GM18507 (cell line): Measurements from ENCODE around the gene DPYD.
A peak's percentile ranks its signal among the peaks of the same experiment; 100 is the strongest.

ENCODE experiments used
- DNase-seq: peaks from one replicate; pipeline ENCODE4 v3.0.0; 2011; ENCODE audit warnings: low read depth; ENCODE audit not compliant: insufficient read length; ENCODE audit errors: extremely low spot score
- FAIRE-seq: peaks from 2 replicates; lab custom pipeline; 2011; peaks lifted over from hg19 to GRCh38; lab: Jason Lieb, UNC

DPYD gene

DNA sequence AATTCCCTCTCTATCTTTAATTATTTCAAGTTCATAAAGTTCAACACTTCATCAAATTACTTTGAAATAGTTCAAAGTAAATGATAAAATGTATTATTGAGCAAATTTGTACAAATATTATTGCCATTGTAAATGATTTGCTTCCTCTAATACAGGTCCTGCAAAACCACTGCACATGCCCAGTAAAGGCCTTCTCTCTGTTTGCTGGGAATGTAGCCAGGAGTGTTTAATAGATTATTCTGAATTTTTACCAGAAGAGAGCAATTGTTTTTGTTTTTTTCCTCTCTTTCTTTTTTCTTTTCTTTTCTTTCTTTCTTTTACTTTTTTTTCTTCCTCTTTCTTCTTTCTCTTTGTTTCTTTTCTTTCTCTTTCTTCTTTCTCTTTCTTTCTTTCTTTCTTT is 713.0 kb downstream of the DPYD start:
- no peak for DNase-seq
- FAIRE-seq: no peak

DNA sequence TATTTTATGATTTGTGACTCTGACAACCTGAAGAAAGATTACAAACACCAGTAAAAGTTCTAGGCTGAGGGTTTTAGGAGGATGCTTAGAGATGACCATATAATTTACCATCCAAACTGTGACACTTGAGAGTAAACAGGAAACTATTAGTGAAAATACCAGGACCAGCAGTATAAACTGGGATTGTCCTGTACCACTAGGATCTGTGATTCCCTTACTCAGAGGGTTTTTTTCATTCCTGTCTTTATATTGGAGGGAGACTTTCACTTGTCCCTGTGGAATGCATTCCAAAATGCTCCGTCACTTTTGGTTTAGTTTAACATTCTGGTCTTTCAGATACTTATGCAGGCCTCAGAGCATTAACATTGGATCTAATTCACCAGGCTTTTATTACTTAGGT is 716.4 kb downstream of the DPYD start:
- FAIRE-seq: no peak
- no peak for DNase-seq

DNA sequence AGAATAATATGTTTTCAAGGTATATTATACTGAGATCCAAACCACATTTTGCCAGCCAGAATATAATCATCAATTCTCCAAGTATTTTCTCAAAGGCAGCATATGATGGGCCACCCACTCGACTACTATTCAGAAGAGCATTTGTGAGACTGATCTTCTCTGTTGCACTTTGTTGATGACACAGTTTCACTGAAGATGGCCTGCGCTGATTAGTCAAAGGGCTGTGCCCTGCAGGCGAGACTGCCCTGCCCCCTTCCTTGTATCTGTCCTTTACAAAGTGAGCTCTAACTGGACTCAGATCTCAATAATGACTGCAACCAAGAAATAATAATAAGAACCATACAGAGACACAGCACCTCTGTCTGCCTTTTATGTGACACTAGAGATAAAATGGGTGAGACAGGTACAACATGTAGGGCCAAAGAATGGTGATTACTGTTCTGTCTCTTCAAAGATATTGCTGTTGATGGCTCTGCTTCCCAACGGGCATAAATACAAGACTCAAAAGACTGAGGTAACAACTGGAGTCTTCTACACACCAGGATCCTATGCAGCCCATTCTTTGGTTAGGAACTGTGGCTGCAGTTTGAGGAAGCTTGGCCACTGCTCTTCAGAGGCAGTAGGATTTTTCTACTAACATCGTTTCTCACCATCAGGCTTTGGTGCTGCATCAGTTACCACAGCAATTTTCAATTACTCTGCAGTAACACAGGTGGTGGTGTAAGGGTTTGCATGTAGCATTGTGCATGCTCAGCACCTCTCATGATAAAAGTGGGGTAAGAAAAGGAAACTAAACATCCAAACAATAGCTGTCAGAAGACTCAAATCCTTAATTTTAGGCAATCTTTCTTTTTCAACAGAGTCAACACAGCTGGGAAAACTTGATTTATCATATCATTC is 718.1 kb downstream of the DPYD start:
- FAIRE-seq (no peak), DNase-seq (no peak)

DNA sequence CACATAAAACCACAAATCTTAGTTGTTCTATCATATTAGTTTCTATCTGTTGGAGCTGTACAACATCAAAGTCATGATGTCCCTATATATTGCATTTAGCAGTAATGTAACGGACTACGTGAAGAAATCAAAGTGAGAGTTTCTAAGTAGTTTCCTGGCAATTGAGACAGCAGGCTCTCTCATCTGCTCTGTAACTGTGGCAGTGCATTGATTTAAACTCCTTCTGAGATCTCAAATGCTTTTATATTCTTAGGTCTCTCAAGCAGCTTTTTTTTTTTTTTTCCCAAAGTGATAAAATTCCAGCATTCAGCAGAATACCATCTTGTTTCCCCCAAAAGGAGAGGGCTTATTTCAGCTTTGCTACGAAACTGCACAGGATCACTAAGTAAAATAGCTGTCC is 719.2 kb downstream of the DPYD start:
- FAIRE-seq (no peak), DNase-seq (no peak)

DNA sequence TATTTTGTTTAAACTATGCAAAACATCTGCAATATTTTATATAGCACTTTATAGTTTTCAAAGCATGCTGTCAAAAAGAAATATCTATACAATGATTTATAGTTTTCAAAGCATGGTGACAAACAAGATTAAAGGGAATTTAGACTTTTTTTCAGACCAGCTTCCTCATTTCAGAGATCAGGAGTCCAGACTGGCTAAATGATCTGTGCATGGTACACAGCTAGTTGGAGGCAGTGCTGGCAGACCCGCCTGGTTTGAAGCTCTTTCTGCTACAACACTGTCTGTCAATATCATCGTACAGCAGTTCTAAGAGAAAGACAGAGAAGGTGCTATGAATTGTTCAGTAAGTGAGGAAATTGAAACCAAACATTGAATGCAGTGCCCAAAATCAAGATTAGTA is 720.2 kb downstream of the DPYD start:
- DNase-seq: no peak
- no peak for FAIRE-seq

DNA sequence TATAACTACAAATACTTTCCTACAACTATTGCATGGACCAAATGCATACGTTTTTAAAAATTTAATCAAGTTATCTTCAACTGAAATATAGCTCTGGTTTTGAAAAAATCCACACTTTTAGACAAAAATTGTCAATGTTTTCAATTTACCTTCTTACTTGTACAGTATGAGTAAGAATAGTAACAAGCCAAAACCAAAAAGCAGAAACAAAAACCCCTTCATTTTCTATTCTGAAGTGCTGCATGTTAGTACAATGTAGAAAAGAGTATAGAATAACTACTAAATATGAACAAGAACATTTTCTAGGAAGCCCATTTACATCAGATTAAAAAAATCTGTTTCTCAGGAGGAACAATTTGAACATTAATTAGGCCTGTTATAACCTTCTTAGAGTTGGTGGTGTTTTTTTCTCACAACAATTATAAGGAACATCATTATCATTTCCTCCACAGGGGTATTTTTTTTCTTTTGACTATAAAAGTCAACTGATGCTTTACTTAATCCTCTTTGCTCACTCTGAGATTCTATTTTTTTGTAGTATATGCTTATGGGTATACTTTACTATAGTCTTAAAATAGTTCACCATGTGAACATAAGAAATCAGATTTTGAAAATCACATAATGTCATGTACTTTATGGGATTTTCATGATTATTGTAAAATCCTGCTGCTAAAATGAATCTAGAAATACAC is 723.9 kb downstream of the DPYD start:
- DNase-seq (no peak), FAIRE-seq (no peak)

DNA sequence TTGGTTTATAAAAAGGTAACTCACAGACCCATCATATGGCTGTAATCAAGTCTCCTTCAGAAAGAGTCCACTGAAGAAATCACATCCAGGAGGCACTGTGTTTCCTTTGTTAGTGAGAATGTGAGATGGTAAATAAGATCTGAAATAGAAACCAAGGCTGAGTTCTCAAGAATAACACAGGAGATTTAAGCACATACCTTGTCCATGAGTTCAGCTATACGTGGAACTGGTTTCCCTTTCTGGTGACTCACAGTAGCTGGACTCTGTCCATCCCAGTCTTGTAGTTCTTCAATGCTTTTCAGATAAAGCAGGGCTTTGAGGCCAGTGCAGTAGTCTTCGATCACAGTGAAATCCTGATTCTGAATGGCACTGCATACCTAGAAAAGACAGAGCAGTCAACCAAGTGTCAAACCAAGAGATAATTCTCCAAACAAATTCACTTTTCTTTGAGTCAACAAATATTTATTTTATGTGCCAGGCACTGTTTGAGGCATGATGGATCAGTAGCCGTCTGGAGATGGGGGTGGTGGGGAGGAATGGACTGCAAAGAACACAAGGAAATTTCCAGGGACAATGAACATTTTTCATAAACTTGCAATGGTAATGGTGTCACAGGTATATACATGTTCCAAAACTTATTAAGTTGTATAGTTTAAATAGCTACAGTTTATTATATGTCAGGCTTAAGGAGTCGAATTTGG is 727.8 kb downstream of the DPYD start:
- DNase-seq (no peak), FAIRE-seq (no peak)

DNA sequence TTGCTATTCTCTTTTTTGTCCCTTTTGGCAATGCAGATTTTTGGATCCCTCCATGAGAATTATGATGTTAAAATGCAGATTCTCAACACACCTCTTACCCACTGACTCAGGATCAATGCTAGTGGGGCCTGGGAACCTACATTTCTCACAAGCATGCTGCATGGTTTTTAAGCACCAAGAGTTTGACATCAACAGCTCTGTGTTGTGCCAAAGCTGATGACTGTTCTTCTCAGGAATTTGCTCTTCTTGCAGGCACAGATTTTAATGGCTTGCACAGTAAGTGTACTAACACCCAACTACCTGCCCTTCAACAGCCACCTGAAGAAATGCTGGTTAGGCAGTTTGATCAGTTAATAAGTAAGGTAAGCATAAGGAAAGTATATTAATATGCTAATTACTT is 730.5 kb downstream of the DPYD start:
- FAIRE-seq (no peak), DNase-seq (no peak)

DNA sequence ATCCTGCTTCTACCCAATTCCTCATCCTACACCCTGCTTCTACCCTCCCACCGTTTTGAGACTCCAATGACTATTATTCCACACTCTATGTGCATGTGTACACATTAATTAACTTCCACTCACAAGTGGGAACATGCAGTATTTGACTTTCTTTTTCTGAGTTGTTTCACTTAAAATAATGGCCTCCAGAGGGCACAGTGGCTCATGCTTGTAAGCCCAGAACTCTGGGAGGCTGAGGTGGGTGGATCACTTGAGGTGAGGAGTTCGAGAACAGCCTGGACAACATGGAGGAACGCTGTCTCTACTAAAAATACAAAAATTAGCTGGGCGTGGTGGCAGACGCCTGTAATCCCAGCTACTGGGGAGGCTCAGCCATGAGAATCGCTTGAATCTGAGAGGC is 734.5 kb downstream of the DPYD start:
- no peak for FAIRE-seq
- no peak for DNase-seq

DNA sequence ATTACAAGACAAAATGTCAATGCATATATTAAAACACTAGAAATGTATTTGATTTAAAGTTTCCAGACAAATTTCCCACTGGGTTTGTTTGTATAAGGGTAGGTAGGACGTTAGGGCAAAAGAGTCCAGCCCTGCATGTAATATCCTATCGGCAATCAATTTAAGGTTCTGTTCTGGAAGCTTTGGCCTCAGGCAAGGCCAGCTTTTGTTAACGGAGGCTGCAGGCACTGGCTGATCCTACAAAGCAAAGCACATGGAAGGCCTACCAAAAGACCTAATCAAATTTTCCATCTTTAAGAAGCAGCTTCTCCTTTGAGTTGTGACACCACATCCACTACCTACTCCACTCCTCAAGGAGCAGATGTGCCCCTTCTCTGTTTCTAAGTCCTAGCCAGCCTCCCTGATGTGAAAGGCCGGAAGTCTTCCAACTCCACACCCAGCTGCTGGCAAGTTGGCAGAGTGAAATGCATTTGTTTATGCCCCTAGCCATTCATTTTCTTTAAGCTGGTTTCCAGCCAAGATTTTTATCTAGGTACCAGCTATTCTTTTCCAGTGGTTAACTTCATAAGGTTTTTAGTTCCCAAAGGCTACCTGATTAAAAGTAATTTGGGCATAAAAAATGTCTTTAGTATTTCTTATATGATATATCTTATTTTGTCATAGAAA is 746.7 kb downstream of the DPYD start:
- no peak for FAIRE-seq
- DNase-seq: no peak

DNA sequence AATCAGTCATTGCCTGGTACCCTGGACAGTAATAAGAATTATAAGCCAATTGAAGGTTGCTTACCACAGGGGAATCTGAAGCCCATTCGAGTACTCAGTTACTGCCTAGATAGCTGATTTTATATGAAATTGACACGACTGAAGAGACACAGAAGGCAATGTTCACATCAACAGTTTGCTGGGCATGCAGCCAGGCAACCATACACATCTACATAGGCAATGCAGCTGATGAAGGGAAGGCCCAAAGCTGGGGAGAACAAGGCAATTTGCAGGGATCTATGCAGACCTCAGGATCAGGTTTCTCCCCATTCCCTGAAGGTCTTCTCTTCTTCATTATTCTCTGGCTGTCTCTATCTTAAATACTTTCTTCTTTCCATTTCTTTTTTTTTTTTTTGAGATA is 750.5 kb downstream of the DPYD start:
- FAIRE-seq: no peak

DNA sequence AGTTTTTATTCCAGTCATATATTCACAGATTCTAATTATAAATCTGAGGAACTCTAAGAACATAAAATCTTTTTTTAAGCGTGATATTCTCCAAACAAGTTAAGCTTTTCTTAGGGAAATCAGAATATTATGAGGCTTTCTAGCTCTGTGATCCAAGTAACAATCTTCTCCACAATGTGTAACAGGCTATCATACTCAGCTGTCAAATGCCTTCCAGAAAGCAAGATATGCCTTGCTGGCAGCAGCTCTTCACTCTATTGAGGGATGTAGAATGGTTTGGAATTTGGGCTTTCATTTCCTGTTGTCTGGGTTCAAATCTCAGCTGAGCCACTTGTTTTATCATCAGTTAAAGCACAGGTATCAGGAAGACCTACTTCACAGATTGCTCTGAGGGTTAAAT is 752.8 kb downstream of the DPYD start:
- no peak for FAIRE-seq
- no peak for DNase-seq

More for the DNA sequence above, 750.5 kb downstream of the DPYD start:
- no peak for DNase-seq

DNA sequence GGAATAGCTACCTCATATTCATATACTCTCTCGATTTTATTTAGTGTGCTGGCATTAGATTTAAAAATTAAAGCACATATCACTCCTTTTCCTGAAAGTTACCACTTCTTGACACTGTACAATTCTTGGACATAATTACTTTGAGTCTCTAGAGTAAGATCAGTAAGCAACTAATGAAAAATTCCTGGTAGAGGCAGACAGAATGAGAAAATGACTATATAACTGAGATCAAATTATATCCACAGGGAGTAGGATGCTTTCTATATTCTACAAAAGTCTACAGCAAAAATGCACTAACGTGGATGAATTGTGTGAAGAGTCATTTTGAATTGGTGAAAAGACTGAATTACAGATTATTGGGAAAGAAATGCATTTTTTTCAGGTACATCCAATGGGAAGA is 753.6 kb downstream of the DPYD start:
- no peak for FAIRE-seq
- no peak for DNase-seq

DNA sequence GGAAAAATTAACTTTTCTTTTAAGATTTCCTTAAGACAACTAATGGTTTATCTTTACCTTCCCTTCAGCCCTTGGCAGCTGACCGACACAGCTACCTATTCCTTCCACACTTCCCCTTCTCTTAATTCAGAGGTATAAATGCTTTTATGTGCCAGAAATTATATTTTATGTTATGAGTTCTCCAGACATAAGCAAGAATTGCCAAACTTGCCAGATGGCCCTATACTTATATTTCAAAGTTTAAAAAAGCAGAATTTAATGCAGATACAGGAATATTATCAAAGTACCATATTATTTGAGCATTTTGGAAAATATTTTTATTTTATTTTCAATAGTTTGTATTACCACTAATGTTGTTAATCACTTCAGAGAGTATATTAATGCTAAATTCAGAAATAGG is 754.2 kb downstream of the DPYD start:
- DNase-seq (no peak), FAIRE-seq (no peak)

DNA sequence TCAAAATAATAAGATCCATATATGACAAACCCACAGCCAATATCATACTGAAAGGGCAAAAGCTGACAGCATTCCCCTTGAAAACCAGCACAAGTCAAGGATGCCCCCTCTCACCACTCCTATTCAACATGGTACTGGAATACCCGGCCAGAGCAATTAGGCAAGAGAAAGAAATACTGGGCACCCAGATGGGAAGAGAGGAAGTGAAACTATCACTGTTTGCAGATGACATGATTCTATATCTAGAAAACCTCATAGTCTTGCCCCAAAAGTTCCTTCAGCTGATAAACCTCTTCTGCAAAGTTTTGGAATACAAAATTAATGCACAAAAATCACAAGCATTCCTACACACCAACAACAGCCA is 756.6 kb downstream of the DPYD start:
- FAIRE-seq: no peak

DNA sequence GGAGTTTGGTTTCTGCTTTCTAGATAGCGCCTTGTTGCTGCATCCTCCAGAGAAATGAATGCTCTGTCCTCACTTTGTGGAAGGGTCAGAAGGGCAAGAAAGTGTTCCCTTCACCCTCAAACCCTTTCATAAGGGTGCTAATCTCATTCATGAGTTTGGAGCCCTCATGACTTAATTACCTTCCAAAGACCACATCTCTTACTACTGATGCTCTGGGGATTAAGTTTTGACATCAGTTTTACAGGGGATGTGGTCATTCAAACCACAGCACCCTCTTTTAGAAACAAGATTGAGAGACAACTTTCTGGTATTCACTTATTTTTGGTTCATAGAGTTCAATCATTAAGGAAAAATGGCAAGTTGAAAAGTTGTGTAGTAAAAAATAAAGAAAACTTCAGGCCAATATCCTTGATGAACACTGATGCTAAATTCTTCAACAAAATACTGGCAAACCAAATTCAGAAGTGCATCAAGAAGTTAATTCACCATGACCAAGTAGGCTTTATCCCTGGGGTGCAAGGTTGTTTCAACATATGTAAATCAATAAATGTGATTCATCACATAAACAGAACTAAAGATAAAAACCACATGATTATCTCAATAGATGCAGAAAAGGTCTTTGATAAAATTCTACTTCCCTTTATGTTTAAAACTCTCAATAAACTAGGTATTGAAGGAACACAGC is 757.1 kb downstream of the DPYD start:
- DNase-seq (no peak), FAIRE-seq (peak; percentile 38)

More for the DNA sequence above, 756.6 kb downstream of the DPYD start:
- no peak for DNase-seq

DNA sequence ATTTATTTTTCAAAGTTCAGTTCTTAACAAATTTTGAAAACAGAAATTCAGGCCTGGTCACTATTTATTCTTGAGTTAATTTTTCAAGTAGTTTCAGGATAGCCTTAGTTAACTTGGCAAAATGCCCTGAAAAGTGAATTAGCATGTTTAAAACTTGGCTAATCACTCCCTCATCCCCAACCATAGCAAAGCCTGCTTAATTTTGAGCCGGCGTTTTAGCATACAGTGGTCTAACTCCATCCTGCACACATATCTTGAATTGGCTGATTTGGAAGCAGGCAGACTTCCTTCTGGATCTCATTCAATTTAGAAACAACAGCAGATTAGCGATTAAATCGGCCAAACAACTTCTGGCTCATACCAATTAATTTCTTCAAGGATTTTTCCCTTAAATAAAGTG is 760.0 kb downstream of the DPYD start:
- FAIRE-seq (no peak), DNase-seq (no peak)

DNA sequence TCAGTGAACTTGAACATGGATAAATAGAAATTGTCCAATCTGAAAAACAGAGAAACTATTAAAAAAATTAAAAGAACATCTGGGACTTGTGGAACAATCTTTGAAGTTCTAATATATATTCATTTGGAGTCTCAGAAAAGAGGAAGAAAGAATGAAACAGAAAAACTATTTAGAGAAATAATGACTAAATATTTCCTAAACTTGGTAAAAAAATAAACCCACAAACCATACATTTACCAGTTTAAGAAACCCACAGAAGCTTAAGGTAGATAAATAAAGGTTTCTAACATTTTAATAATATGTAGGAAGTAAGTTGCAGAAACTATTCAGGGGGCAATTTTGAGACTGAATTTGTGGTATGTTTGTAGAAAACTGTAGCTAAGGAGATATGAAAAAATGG is 761.5 kb downstream of the DPYD start:
- FAIRE-seq (no peak), DNase-seq (no peak)

DNA sequence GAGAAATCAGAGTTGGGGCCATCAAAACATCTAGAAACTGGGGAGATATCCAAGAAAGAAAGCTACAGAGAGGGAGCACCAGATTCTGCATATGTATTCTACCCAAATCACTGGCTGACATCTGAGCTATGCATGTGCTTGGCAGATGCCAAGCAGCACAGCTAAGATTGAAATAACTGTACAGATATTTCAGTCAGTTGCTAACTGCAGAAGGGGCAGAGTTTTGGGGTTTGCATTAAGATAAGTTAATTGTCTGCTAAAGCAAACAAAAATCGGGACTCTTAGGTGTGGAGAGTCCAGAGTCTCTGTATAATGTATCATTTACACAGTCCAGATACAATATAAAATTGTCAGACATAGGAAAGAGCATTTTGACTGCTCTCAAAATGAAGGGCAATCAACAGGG is 762.1 kb downstream of the DPYD start:
- DNase-seq (no peak), FAIRE-seq (no peak)

DNA sequence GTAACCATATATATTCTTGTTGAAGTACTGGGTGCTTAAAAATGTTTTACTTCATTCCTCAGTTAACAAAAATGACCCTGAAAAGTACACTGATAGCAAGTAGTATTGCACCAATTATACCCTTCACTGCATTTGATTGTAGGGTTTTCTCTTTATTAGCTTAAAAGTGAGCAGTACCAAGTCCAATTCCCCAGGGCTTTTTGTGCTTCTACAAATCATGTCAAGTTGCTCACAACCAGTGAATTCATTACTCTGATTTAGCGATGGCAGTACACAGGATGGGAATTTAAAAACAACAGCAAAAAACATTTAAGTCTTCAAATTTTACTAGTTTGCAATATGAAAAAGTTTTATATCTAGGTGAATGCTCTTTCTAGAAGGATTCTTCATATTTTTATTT is 762.8 kb downstream of the DPYD start:
- DNase-seq: no peak
- FAIRE-seq: no peak
